GM12878 (cell line): ENCODE data around the gene POLDIP3. TPM values are rescaled to one million over a fixed set of nuclear protein-coding genes. Genes with fewer than 3 reads are reported as not detected.

Experiments used
- CEBPB ChIP-seq, 2 experiments: fragments of 150-350 bp in 1 of 2; IDR thresholded peaks; 2 replicates each; pipeline ENCODE4 v1.6.1; 2012 to 2014; ENCODE audit warnings: low read depth in 2 of 2, low read length in 2 of 2, borderline replicate concordance in 1 of 2, inconsistent platforms in 1 of 2
- CHD2 ChIP-seq: IDR thresholded peaks from 2 replicates; pipeline ENCODE4 v1.6.1; 2011; ENCODE audit warnings: low read depth, low read length, improper control_type of control experiment, borderline replicate concordance
- CREB1 ChIP-seq: IDR thresholded peaks from 2 replicates; pipeline ENCODE4 v1.6.1; 2012; ENCODE audit warnings: low read depth, mild to moderate bottlenecking, inconsistent platforms
- CREM ChIP-seq: IDR thresholded peaks from 2 replicates; pipeline ENCODE4 v1.6.1; 2014; ENCODE audit warnings: antibody characterized with exemption, low read depth
- EED ChIP-seq: sonication (generic); IDR thresholded peaks from 2 replicates; pipeline ENCODE4 v1.6.1; 2016; ENCODE audit warnings: antibody characterized with exemption, low read depth
- GABPA ChIP-seq: IDR thresholded peaks from 2 replicates; pipeline ENCODE4 v1.6.1; 2014; ENCODE audit warnings: antibody characterized with exemption, low read depth, mild to moderate bottlenecking, inconsistent platforms
- HCFC1 ChIP-seq: fragments of 150-350 bp; IDR thresholded peaks from 2 replicates; pipeline ENCODE4 v1.6.1; 2014; ENCODE audit warnings: low read length
- IKZF2 ChIP-seq, 2 experiments: fragments of 450-650 bp; IDR thresholded peaks; 2 replicates each; pipeline ENCODE4 v1.6.1; 2017; ENCODE audit warnings: mild to moderate bottlenecking in 2 of 2, moderate library complexity in 2 of 2
- KAT2A ChIP-seq: conservative IDR thresholded peaks from 2 replicates; pipeline ENCODE4 v1.6.1; 2011; ENCODE audit warnings: low read depth, low read length; ENCODE audit not compliant: control insufficient read depth
- MYC ChIP-seq: IDR thresholded peaks from 2 replicates; pipeline ENCODE4 v1.6.1; 2011; ENCODE audit warnings: mild to moderate bottlenecking, low read length, moderate library complexity, inconsistent platforms; ENCODE audit not compliant: insufficient read depth, insufficient replicate concordance, insufficient read length, severe bottlenecking
- PAX8 ChIP-seq: fragments of 450-650 bp; IDR thresholded peaks from 2 replicates; pipeline ENCODE4 v1.6.1; 2017; ENCODE audit warnings: mild to moderate bottlenecking, moderate library complexity
- POLR2A ChIP-seq: IDR thresholded peaks from 2 replicates; pipeline ENCODE4 v1.6.1; 2011; ENCODE audit warnings: low read depth, mild to moderate bottlenecking, low read length
- SMC3 ChIP-seq: IDR thresholded peaks from 2 replicates; pipeline ENCODE4 v1.6.1; 2011; ENCODE audit warnings: low read length, improper control_type of control experiment, borderline replicate concordance
- SREBF1 ChIP-seq: IDR thresholded peaks from 2 replicates; pipeline ENCODE4 v1.6.1; 2012; ENCODE audit warnings: mild to moderate bottlenecking, low read length
- STAT1 ChIP-seq: fragments of 450-650 bp; conservative IDR thresholded peaks from 2 replicates; pipeline ENCODE4 v1.6.1; 2014; ENCODE audit warnings: antibody characterized with exemption, mild to moderate bottlenecking
- SUPT20H ChIP-seq: IDR thresholded peaks from 2 replicates; pipeline ENCODE4 v1.6.1; 2011; ENCODE audit warnings: low read depth, mild to moderate bottlenecking, low read length, moderate library complexity, borderline replicate concordance; ENCODE audit not compliant: control insufficient read depth
- TCF12 ChIP-seq: IDR thresholded peaks from 2 replicates; pipeline ENCODE4 v1.6.1; 2011; ENCODE audit warnings: low read depth, mild to moderate bottlenecking, low read length
- YY1 ChIP-seq: IDR thresholded peaks from 2 replicates; pipeline ENCODE4 v1.6.1; 2011; ENCODE audit warnings: low read depth, mild to moderate bottlenecking, low read length
- ZNF274 ChIP-seq: IDR thresholded peaks from one replicate; pipeline ENCODE4 v1.8.0; 2011; ENCODE audit not compliant: insufficient read length, insufficient read depth
- ZNF622 ChIP-seq: fragments of 450-650 bp; IDR thresholded peaks from 2 replicates; pipeline ENCODE4 v1.6.1; 2017; ENCODE audit warnings: mild to moderate bottlenecking, inconsistent platforms
- polyA plus RNA-seq, 11 experiments: library from polyadenylated mRNA; depleted of rRNA in 4 of 11; unstranded in 6 of 11; stranded (reverse) in 5 of 11; fragments of >200 nt; fragmentation: Nextera tagmentation in 4 of 11; fragmentation: Illumina TruSeq in 1 of 11; extraction: Ambion mirVana in 4 of 11; extraction: Trizol in 1 of 11; gene quantifications; 1 replicate in 1 of 11; 2 replicates in 10 of 11; pipeline versions ENCODE4 v1.2.1 to v1.2.3, GENCODE V29; 2011 to 2016; ENCODE audit warnings: inconsistent platforms in 2 of 11, missing spikeins in 2 of 11, low read depth in 1 of 11
- total RNA-seq, 4 experiments: library from RNA; depleted of rRNA in 3 of 4; stranded (reverse); fragments of >200 nt in 3 of 4; fragmentation: Illumina TruSeq in 1 of 4; extraction: Trizol in 1 of 4; gene quantifications; 2 replicates each; pipeline versions ENCODE4 v1.2.1 to v1.2.3, GENCODE V29; 2013 to 2021
- TF ChIP-seq, protein P1 (sequence below): fragments of 450-650 bp; formaldehyde crosslinking; IDR thresholded peaks from 2 replicates; pipeline ENCODE4 v1.4.0; 2020; ENCODE audit warnings: mild to moderate bottlenecking, moderate library complexity
- TF ChIP-seq, protein P2 (sequence below): fragments of 450-650 bp; formaldehyde crosslinking; IDR thresholded peaks from 2 replicates; pipeline ENCODE4 v1.5.0; 2022; ENCODE audit warnings: mild to moderate bottlenecking, missing genetic modification characterization

POLDIP3 gene
- total and polyA plus RNA-seq, 10 of the 15 experiments (the other 5 are each of a cell fraction or from before 2014, with no cell fraction given): 14.8 to 60.2 (median 49.5) TPM

DNA sequence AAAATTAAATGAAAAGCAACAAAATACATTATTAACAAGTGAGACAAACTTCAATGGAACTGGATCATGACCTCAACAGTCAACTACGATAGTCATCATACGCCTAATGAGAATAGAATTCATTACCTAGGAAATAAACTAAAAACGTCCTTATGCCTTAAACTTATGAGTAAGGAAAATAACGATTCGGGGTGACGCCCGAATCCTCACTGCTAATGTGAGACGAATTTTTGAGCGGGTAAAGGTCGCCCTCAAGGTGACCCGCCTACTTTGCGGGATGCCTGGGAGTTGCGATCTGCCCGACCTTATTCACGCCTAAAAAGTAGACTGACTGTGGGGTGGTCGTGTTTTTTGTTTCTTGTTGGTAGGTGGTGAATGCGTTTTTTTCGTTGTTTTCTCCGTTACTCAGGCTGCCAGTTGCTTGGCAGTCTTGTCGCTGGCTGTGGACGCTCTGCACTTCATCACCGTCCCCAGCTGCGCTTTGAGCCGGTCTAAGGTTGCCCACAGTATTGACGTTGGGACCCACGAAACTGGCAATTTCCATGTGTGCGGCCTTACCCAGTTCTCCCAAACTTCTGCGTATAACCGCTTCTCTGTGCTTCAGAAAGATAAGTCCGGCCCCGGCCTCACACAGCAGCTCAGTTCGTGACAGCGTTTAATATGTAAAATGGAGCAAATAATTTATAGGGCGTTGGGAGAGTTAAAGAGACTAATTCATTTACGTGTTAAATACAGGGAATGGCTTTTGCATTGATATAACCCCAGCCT is 593 bp upstream of the POLDIP3 start (continued):
- TF ChIP-seq, protein P1, sequence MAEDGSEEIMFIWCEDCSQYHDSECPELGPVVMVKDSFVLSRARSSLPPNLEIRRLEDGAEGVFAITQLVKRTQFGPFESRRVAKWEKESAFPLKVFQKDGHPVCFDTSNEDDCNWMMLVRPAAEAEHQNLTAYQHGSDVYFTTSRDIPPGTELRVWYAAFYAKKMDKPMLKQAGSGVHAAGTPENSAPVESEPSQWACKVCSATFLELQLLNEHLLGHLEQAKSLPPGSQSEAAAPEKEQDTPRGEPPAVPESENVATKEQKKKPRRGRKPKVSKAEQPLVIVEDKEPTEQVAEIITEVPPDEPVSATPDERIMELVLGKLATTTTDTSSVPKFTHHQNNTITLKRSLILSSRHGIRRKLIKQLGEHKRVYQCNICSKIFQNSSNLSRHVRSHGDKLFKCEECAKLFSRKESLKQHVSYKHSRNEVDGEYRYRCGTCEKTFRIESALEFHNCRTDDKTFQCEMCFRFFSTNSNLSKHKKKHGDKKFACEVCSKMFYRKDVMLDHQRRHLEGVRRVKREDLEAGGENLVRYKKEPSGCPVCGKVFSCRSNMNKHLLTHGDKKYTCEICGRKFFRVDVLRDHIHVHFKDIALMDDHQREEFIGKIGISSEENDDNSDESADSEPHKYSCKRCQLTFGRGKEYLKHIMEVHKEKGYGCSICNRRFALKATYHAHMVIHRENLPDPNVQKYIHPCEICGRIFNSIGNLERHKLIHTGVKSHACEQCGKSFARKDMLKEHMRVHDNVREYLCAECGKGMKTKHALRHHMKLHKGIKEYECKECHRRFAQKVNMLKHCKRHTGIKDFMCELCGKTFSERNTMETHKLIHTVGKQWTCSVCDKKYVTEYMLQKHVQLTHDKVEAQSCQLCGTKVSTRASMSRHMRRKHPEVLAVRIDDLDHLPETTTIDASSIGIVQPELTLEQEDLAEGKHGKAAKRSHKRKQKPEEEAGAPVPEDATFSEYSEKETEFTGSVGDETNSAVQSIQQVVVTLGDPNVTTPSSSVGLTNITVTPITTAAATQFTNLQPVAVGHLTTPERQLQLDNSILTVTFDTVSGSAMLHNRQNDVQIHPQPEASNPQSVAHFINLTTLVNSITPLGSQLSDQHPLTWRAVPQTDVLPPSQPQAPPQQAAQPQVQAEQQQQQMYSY (CRISPR knock-in tag): peak; percentile 98
- TF ChIP-seq IKZF2 (IDR thresholded peaks at IDR 0.05) (peak; percentile 73 to 91), CREM (peak; percentile 94), POLR2A (peak; percentile 96), SMC3 (no peak), CREB1 (peak; percentile 77), YY1 (peak; percentile 90), GABPA (peak; percentile 67), STAT1 (peak; percentile 78; the same call in 1 of the 2 replicates), SUPT20H (no peak), PAX8 (peak; percentile 93), ZNF274 (no peak), KAT2A (peak; percentile 60; the same call in 1 of the 2 replicates), EED (peak; percentile 92), MYC (no peak), CEBPB (IDR thresholded peaks at IDR 0.05; ENCODE audit: borderline replicate concordance in 1 of 2, low read depth in 2 of 2, low read length in 2 of 2) (peak in 1 of 2 experiments; percentile 96; a peak in 2 of 4 replicates), ZNF622 (no peak), HCFC1 (peak; percentile 73), TCF12 (peak; percentile 95), SREBF1 (no peak), CHD2 (no peak)
- TF ChIP-seq, protein P2, sequence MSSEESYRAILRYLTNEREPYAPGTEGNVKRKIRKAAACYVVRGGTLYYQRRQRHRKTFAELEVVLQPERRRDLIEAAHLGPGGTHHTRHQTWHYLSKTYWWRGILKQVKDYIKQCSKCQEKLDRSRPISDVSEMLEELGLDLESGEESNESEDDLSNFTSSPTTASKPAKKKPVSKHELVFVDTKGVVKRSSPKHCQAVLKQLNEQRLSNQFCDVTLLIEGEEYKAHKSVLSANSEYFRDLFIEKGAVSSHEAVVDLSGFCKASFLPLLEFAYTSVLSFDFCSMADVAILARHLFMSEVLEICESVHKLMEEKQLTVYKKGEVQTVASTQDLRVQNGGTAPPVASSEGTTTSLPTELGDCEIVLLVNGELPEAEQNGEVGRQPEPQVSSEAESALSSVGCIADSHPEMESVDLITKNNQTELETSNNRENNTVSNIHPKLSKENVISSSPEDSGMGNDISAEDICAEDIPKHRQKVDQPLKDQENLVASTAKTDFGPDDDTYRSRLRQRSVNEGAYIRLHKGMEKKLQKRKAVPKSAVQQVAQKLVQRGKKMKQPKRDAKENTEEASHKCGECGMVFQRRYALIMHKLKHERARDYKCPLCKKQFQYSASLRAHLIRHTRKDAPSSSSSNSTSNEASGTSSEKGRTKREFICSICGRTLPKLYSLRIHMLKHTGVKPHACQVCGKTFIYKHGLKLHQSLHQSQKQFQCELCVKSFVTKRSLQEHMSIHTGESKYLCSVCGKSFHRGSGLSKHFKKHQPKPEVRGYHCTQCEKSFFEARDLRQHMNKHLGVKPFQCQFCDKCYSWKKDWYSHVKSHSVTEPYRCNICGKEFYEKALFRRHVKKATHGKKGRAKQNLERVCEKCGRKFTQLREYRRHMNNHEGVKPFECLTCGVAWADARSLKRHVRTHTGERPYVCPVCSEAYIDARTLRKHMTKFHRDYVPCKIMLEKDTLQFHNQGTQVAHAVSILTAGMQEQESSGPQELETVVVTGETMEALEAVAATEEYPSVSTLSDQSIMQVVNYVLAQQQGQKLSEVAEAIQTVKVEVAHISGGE (CRISPR knock-in tag): peak; percentile 78
